BE2C (cell line): ENCODE results near the gene ATP11A.
A peak's percentile ranks its signal among the peaks of the same experiment; 100 is the strongest.
"Not testable (repeated sequence)": the region's sequence is repeated elsewhere in the genome, so short reads cannot be mapped to it uniquely, and the experiment has no call there.

ENCODE experiments used
- DNase-seq: peaks from one replicate; pipeline ENCODE4 v3.0.0-alpha.2; 2020
- H3K27me3 ChIP-seq: fragments of 250-450 bp; sonication (Bioruptor Pico); 2 replicates; pipeline ENCODE4 v1.5.1; 2020; ENCODE audit warnings: mild to moderate bottlenecking
- H3K36me3 ChIP-seq: fragments of 250-450 bp; sonication (Bioruptor Pico); 2 replicates; pipeline ENCODE4 v1.5.1; 2020; ENCODE audit warnings: mild to moderate bottlenecking
- H3K4me1 ChIP-seq: fragments of 250-450 bp; sonication (Bioruptor Pico); 2 replicates; pipeline ENCODE4 v1.5.1; 2020
- H3K4me3 ChIP-seq: 2 replicates; pipeline ENCODE4 v1.5.1; 2011; ENCODE audit warnings: low read depth, low read length
- H3K9me3 ChIP-seq: fragments of 250-450 bp; sonication (Bioruptor Pico); 2 replicates; pipeline ENCODE4 v1.5.1; 2020
- CTCF ChIP-seq: IDR thresholded peaks from 2 replicates; pipeline ENCODE4 v1.5.1; 2012; ENCODE audit warnings: mild to moderate bottlenecking, low read depth, low read length

Gene ATP11A

GRCh38 chr13:112859128-112859816 lies 169.4 kb downstream of the ATP11A start:
- TF ChIP-seq CTCF = no peak
- H3K4me3 ChIP-seq = no peak overlapping the region
- no peak for DNase-seq
- H3K4me1 ChIP-seq = peaks cover 21% of the 10 kb centered on the region
- H3K9me3 ChIP-seq = no peaks in the 10 kb centered on the region
- H3K27me3 ChIP-seq = no peaks in the 10 kb centered on the region
- H3K36me3 ChIP-seq = peaks cover 12% of the 10 kb centered on the region

- H3K9me3 ChIP-seq = no peaks in the 10 kb centered on the region
- H3K4me1 ChIP-seq = peaks cover 21% of the 10 kb centered on the region
- DNase-seq = peak; percentile 82
- no peaks in the 10 kb centered on the region for H3K27me3 ChIP-seq
- no peak overlapping the region for H3K4me3 ChIP-seq
- H3K36me3 ChIP-seq = peaks cover 11% of the 10 kb centered on the region
- no peak for TF ChIP-seq CTCF
Measured at GRCh38 chr13:112859817-112860190, 170.0 kb downstream of the ATP11A start.

GRCh38 chr13:112861876-112862615 lies 172.2 kb downstream of the ATP11A start:
- H3K4me3 ChIP-seq = no peak overlapping the region
- no peak for TF ChIP-seq CTCF
- DNase-seq = no peak
- H3K4me1 ChIP-seq = peaks cover 21% of the 10 kb centered on the region
- H3K27me3 ChIP-seq = no peaks in the 10 kb centered on the region
- H3K36me3 ChIP-seq = peaks cover 11% of the 10 kb centered on the region
- H3K9me3 ChIP-seq = no peaks in the 10 kb centered on the region

- H3K4me3 ChIP-seq, DNase-seq, H3K27me3 ChIP-seq, H3K9me3 ChIP-seq, H3K36me3 ChIP-seq: not testable (repeated sequence)
- peaks cover 21% of the 10 kb centered on the region for H3K4me1 ChIP-seq
Measured at GRCh38 chr13:112863356-112863755, 173.5 kb downstream of the ATP11A start.

- H3K36me3 ChIP-seq, H3K9me3 ChIP-seq, H3K4me1 ChIP-seq, DNase-seq, H3K4me3 ChIP-seq, H3K27me3 ChIP-seq: not testable (repeated sequence)
Measured at GRCh38 chr13:112865478-112865877, 175.6 kb downstream of the ATP11A start.

GRCh38 chr13:112867301-112867711 lies 177.5 kb downstream of the ATP11A start:
- no peak for TF ChIP-seq CTCF
- H3K4me3 ChIP-seq = no peak overlapping the region
- DNase-seq = no peak
- H3K27me3 ChIP-seq = no peaks in the 10 kb centered on the region
- no peaks in the 10 kb centered on the region for H3K9me3 ChIP-seq
- H3K4me1 ChIP-seq = no peaks in the 10 kb centered on the region
- no peaks in the 10 kb centered on the region; the same call in 1 of the 2 replicates for H3K36me3 ChIP-seq

GRCh38 chr13:112868308-112868707 lies 178.5 kb downstream of the ATP11A start:
- H3K4me1 ChIP-seq = no peaks in the 10 kb centered on the region
- no peaks in the 10 kb centered on the region; the same call in 1 of the 2 replicates for H3K36me3 ChIP-seq
- TF ChIP-seq CTCF = no peak
- no peaks in the 10 kb centered on the region for H3K27me3 ChIP-seq
- no peaks in the 10 kb centered on the region for H3K9me3 ChIP-seq
- H3K4me3 ChIP-seq = no peak overlapping the region
- no peak for DNase-seq
